Stimulated activated CD4-positive, alpha-beta T cell treated with anti-CD3 and anti-CD28 coated beads, Interleukin-15, amount 100 ng/mL, for 24 hours (primary cell): ENCODE measurements around the gene ANKRD63.

Source experiments
- DNase-seq: peaks from one replicate; pipeline ENCODE4 v3.0.0-alpha.2; 2020

The ANKRD63 gene

DNA sequence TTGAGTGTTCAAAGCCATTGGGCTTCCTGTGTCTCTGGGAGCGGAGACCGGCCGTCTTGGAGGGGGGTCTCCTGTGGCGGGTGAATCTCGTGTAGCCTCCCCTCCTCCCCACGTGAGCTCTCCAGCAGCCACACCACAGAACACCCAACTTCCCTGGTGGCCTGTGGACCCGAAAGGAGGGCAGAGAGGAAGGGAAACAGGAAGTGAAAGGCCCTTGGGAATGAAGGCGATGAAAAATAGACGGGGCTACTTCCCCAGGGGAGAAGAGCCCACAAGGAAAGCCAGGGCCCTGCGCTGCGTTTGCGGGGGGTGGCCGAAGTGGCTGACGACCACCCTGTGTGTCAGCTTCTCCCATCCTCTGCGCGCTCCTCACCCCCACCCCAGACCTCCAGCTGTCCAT is 5.4 kb downstream of the ANKRD63 start:
- DNase-seq = no peak

DNA sequence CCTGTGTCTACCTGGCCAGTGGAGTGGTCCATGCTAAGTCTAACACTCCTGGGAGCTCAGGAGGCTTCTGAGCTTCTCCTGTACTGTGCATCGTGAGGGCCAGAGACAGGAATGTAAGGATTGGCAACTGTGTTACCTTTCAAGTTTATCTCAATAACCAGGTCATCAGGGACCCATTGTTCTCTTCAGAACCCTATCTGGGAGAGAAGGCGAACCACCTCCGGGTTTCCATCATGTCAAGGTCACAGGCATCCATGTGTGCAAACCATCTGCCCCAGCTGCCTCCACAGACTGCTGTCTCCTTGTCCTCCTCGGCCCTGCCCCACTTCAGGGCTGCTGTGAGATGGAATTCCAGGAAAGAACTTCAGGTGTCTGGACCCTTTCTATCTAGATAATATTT is 5.9 kb downstream of the ANKRD63 start:
- DNase-seq = no peak

DNA sequence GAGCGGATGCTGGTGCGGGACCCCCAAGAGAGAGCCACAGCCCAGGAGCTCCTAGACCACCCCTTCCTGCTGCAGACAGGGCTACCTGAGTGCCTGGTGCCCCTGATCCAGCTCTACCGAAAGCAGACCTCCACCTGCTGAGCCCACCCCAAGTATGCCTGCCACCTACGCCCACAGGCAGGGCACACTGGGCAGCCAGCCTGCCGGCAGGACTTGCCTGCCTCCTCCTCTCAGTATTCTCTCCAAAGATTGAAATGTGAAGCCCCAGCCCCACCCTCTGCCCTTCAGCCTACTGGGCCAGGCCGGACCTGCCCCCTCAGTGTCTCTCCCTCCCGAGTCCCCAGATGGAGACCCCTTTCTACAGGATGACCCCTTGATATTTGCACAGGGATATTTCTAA is 6.9 kb downstream of the ANKRD63 start:
- no peak for DNase-seq

DNA sequence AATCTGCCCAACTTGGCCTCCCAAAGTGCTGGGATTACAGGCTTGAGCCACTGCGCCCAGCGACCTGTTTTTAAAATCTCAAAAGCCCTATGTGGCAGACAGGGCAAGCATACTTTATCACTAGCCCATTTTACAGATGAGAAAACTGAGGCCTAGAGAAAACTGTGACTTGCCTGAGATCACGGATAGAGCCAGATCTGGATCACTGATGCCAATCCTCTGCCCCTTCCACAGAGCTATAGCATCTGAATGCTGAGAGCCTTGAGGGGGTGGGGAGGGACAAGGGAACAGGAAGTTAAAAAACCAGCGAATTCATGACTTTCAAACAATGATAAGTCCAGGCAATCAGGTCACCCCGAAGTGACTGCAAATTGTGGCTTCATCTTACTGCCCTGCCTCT is 7.3 kb downstream of the ANKRD63 start:
- no peak for DNase-seq

DNA sequence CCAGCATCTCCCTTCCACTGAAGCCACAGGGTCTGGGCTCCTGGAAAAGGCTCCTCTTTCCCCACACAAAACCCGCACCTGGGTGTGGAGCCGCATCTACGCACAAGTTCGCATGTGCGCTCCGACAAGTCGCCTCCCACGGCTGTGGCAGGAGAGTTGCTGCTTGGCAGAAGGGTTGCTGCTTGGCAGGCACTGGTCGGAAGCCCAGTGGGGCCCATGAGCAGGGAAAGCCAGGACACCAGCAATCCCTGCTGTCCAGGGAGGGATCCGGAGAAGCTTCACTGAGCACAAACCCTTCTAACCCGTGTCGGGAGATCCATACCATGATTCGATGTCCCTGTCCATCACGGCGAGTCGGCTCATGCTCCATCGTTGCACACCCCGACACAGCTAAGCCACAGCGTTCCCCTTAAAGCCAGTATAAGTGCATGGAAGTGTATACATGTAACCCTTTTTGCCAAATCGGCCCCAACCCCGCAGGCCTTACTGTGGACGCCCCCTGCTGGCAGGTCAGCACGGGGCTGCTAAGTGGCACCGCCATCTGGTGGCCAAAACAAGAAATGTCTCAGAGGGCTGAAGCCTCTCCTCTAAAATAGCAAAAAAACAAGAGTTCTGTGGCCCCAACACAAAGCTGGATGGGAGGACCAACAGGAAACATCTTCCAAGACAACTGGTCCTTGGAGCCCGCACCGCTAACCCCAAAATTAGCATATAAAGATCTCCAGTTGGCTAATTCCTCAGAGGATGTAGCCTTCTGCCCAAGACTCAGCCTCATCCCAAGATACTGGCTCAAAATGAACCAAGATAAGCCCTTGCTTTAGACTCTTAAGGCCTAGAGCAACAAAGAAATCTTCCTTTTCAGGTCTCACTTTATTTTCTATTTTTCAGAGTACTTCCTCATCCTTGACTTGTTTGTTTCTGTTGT is 8.3 kb downstream of the ANKRD63 start:
- peak; percentile 90 for DNase-seq

DNA sequence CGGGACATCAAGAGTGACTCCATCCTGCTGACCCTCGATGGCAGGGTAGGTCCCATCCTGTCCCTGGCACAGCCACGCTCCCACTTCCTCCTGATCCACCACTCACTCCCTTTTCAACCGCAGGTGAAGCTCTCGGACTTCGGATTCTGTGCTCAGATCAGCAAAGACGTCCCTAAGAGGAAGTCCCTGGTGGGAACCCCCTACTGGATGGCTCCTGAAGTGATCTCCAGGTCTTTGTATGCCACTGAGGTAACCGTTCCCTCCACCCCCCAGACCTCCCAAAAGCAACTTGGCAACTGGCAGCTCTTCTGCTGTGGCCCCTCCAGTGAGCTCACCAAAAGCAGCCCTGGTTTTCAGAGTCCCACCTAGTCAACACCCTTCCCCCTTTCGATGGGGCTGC is 9.4 kb downstream of the ANKRD63 start:
- no peak for DNase-seq

DNA sequence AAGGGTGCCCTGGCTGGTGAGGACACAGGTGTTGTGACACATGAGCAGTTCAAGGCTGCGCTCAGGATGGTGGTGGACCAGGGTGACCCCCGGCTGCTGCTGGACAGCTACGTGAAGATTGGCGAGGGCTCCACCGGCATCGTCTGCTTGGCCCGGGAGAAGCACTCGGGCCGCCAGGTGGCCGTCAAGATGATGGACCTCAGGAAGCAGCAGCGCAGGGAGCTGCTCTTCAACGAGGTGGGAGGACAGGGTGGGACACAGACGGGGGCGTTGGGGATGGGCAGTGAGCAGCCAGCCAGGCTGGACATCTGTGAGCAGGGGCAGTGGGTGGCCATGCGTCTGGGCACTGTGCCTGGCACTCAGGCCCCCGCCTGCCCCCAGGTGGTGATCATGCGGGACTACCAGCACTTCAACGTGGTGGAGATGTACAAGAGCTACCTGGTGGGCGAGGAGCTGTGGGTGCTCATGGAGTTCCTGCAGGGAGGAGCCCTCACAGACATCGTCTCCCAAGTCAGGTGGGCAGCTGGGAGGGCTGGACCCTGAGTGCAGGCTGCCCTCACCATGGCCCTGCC is 10.3 kb downstream of the ANKRD63 start:
- DNase-seq = no peak

DNA sequence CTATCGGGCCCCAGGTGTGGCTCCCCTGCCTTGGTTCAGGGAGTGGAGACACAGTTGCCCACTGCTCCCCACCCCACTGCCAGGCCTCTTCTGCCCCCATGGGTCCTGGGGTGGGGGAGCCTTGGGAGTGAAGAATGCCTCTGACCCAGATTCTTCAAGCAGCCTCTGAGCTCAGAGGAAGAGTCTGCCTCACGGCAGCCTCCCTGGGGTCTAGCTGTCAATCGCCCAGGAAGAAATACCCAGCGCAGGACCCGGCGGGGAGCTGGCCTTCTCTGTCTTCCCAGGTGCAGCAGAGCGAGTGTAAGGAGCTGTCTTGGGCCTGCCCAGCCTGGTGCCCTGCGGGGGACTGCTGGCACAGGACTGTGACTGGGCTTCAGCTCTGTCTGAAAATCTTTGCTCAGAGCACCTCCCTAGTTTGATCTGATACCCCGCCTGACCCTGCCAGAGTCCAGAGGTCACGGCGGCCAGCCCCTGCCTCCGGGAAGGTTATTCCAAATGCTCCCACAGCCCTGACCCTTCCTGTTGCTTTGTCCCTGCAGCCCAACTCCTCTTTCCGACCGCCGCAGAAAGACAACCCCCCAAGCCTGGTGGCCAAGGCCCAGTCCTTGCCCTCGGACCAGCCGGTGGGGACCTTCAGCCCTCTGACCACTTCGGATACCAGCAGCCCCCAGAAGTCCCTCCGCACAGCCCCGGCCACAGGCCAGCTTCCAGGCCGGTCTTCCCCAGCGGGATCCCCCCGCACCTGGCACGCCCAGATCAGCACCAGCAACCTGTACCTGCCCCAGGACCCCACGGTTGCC is 11.0 kb downstream of the ANKRD63 start:
- DNase-seq = no peak

DNA sequence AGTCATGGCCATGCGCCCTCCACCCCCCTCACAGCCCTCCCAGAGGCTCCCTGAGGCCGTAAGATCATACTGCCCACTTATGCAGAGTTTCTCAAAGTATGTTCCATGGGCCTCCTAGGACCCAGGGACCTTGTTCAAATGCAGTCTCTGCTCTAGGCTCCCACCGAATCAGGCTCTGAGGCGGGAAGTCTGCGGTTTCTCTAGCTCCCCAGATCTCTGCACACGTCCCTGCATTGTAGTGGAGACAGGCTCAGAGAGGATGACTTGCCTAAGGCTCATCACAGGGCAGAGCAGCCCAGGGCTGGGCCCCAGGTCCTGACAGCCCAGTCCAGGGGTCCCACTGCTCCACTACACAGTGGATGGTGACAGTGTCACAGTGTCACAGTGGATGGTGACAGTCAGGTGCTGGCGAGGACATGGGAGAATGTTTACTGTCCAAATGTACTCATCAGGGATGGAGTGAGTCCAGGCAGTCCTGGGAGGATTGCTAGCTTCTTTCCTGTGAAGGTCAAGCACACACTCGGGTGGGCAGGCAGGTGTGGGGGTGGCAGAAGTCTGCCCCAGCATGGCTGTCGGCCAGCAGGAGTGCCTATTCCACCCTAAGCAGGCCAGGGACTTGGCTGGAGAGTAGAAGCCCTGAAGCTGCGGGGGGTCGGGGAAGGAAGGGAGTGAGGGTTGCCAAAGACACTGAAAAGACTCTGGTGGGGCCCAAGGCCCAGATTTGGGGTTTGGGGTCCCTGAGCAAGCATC is 12.4 kb downstream of the ANKRD63 start:
- no peak for DNase-seq

DNA sequence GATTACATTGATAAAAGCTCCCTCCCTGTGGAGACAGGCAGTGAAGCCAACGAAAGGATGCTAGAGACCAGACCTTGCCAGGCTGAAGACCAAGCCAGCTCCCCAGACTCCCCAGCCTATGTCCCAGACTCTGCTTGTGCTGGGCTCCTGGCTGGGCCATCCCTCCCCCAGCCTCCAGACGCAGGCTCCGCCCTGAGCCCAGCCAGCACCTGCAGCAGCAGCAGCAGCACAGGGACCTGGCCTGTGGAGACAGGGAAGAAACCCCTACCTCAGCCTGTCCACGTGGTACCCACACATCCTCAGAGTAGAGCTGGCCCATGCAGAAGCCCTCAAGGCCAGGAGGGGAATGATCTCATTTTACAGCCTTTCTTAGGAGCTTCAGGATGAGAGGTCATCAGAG is 13.3 kb downstream of the ANKRD63 start:
- no peak for DNase-seq

DNA sequence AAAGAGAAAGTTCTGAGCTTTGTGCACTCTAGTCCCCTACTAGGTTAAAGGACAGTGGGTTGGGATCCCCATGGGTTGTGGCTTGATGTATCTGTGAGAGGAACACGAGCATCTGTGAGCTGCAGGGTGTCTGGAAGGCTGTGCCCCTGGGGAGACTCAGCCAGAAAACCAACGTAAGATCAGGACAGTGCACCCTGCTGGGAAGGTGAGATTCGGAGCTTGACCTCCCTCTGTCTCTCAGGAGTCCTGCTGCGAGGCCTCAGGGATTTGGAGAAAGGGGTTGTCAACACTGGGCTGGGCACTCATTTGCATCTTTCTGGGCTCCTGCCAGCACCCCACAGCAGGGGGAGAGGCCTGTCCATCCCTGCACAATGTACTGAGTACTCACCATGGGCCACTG is 15.2 kb downstream of the ANKRD63 start:
- DNase-seq = no peak

DNA sequence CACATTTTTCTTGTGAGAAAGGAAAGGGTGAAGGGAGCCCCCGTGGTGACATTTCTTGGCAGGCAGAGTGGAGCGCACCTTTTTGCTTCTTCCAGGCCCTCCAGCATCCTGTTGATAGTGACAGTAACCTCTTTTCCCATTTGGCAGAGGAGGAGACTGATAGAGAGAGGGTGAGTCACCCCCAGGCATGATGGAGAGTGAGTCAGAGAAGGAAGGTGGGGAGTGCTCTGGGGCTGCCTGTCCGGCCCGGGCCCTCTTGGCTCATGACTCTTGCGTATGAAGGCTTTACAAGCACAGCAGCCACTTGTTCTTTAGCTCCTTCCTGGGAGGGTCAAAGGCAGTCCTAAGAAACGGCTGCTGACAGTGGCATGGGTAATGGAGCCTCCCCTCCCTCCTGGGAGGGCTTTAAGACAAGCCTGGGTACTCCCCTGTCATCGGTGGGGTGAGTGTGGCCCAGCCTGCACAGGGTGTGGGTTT is 16.0 kb downstream of the ANKRD63 start:
- no peak for DNase-seq

DNA sequence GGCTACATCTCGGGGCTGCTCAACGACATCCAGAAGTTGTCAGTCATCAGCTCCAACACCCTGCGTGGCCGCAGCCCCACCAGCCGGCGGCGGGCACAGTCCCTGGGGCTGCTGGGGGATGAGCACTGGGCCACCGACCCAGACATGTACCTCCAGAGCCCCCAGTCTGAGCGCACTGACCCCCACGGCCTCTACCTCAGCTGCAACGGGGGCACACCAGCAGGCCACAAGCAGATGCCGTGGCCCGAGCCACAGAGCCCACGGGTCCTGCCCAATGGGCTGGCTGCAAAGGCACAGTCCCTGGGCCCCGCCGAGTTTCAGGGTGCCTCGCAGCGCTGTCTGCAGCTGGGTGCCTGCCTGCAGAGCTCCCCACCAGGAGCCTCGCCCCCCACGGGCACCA is 17.0 kb downstream of the ANKRD63 start:
- no peak for DNase-seq

DNA sequence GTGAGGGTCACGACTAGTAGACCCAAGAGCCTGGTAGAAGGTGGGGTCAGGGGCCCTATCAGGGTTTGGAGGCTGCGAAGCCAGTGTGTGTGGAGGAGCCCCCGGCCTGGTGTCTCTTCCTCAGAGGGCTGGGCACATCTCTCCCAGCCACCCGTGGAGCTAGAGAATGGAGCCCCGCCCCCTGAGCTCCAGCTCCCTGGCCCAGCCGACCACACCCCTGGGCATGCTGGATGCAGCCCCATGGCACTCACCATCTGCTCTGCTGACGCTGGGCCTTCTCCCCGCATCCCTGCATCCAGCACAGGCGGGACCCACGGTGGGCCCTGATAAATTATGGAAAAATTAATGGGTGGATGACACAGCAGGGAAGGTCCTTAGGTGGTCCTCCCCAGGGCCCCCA is 17.5 kb downstream of the ANKRD63 start:
- DNase-seq = no peak

DNA sequence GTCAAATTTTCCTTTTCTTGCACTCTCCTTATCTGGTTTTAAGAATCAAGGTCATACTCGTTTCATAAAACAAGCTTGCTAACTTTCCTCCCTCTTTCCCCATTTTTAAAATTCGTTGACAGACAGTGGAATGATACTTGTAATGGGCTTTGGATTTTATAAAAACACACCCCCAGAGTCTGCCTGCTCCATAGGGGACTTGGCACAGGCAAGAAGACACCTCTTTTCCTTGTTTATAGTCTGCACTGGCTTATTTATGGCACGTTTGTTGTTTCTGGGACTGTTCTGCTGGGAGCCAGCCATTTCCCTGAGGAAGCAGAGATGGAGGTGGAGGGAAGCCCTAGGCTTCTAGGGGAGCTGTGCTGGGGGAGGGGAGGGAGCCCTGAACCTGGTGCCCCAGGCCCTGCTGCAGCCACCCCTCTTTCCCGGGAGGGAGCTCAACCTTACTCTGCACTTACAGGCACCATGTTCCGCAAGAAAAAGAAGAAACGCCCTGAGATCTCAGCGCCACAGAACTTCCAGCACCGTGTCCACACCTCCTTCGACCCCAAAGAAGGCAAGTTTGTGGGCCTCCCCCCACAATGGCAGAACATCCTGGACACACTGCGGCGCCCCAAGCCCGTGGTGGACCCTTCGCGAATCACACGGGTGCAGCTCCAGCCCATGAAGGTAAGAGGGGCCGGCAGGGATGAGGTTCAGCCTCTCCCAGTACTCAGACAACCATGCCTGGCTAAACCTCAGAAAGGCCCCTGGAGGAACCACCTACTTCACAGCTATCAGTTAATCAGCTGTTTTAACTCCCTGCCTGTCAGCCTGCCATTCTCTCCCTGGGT is 18.3 kb downstream of the ANKRD63 start:
- no peak for DNase-seq

DNA sequence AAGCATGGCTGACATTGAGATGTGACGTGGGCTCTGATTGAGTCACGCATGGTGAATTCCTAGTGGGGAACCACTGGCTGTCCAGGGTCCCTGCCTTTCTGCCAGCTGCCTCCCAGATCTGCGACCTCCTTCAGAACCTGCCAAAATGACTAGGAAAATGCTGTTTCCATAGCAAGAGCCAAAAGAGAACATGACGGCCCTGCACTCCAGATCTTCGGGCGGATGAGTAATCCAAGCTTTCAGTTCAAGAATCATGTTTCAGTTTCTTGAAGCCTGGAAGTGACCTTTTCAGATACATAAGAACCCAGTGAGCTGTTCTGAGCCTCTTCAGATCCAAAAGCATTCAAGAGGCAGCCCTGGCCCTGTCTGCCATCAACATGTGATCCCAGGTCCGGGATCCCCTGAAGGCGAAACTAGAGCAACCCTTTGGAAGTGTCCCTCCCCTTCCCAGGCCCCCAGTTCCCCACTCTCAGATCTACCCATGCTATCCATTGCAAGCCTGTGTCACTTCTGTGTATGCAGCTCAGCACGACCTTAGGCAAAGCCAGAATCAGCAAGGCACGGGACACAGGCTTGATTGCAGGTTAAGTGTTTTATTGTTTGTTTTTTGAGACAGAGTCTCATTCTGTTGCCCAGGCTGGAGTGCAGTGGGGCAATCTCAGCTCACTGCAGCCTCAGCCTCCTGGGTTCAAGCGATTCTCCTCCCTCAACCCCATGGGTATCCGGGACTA is 19.7 kb downstream of the ANKRD63 start:
- no peak for DNase-seq

DNA sequence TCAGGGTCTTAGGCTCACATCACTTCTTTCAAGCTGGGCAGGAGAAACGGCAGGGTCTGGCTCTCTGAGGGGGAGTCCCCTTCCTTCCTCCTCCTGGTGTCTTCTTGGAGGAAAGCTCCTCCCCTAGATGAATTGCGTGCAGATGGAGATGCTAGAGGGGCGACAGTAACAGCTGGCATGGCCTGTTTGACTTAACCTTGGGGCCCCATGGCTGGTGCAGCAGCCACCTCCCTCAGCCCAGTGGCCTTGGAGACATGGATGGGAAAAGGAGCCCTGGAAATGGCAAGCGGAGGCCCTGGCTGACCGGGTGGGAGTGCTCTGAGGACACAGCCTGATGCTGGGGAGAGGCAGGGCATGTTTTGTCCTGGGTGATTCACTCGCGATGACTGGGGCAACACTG is 23.8 kb downstream of the ANKRD63 start:
- no peak for DNase-seq

DNA sequence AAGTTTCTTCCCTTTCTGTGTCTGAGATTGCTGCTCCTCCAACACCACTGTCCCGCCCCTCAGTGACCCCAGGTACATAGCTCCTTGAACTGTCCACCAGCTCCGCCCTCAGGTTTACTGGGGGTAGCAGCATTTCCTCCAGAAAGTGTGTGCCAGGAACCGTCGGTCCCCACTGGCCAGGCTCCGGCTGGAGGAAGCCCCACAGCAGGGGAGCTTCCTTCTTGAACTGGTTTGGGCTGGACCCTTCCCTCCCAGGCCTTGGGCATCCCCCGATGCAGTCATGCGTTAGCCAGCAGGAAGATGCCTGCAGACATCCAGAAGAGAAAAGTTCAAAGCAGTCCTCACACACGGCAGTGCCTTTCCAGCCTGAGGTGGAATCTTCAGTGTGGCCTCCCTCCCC is 24.3 kb downstream of the ANKRD63 start:
- no peak for DNase-seq

DNA sequence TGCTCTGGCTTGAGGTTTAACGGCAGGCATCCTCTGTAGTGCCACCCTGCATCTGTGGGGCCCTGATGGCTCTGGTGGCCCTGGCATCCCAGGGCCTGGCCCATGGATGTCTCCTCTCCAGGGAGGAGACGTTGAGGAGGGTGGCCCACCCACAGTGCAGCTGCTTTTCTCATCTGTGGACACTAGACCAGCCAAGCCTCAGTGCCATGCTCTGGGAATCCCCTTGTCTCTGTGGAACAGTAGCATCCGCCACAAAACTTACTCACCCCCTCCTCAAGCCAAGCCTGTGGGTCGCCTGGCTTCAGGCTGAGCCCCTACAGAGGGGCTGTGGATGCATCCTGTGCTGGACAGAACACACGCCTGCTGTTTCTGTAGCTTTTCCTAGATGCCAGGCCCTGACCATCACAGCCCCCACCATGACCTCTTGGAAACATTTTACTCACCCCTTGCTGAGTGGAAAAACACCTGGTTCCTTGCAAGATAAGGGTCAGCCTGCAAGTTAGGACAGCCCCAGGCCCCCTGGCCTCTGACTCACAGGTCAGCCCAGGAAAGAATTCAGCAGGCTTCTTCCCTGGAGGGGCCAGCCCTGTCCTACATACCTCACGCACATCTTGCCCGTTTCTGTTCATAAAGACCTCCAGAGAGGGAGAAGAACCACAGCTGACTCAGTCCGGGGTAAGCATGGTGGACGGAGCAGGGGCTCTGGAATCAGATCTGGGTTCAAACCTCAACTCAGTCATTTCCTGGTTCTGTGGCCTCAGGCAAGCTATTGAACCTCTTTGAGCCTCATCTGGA is 25.0 kb downstream of the ANKRD63 start:
- no peak for DNase-seq

DNA sequence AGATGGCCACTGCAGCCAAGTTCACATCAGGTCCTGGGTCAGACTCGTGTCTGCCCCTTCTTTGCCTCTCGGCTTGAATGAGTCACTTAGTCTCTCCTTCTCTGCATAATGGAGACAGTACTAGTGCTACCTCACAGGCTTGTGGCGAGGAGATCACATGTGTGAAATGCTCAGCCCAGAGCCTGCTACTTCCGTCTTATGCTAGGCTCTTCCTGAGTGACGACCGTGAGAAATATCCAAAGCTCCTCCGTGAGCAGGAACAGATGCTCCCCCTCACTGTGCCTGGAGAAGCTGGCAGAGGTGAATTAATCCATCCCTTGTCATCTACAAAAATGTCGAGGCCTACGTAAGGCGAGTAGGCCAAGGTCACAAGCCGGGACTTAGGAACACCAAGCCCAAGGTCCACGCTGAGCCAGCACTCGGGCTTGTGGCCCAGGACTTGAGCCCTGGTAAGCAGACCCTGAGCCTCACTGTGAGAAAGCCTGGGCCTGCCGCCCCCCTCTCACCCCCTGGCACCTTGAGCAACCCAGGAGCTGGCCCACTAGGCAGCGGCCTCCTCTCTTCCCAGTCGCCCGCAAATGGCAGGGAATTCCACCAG is 26.1 kb downstream of the ANKRD63 start:
- DNase-seq = no peak
